GDM1 (cell line): ENCODE results near the gene PARK7.
A peak's percentile ranks its signal among the peaks of the same experiment; 100 is the strongest.
"Not testable (repeated sequence)": the region's sequence is repeated elsewhere in the genome, so short reads cannot be mapped to it uniquely, and the experiment has no call there.

Source experiments
- DNase-seq: peaks from one replicate; lab custom pipeline; 2025; lab: John Stamatoyannopoulos, UW

The PARK7 gene

DNA sequence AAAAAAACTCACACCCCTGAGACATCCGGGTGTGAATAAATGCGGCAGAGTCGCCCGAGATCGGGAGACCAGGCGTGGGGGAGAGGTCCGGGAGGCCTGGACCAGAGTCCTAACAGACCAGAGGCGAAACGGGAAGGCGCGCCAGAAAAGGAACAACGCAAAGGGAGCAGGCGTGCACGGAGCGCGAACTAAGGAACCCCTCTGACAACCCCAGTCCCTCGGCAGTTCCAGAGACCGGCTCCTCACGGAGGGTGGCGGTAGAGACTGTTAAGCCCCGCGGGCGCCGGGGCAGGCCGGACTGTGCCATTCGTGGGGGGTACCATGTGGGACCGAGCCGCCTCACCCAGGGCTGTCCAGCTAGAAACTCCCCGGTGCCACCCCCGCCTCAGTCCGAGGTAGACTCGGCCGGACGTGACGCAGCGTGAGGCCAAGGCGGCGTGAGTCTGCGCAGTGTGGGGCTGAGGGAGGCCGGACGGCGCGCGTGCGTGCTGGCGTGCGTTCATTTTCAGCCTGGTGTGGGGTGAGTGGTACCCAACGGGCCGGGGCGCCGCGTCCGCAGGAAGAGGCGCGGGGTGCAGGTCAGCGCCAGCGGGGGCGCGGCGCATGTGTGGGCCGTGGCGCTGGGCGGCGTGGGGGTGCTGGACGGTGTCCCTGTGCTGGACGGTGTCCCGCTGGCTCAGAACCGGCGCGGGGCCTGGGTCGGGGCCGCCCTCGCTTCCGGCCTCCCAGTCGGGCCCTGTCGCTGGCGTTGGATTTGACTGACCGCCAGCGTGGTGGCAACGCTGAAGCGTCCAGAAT lies at the start of gene PARK7:
Gene PARK7 (plus strand): TSS at position 496 of the 798 bp plus-strand sequence. CDS start 1,075 bp downstream, outside the sequence.
- peak; percentile 99 for DNase-seq

DNA sequence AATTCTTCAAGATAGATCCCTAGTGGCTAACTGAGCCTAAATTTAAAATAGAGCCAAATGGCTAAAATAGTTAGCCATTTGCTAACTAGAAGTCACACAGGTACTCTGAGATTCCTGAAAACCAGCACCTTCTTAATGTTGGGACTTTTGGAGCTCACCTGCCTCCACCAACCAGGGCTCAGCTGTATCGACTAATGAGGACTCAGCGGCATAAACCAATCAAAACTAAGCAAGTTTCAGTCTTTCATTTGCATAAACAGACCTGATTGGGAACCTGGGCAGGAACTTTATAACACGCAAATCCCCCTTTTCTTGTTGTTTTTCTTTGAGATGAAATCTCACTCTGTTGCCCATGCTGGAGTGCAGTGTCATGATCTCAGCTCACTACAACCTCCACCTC lies 49.4 kb upstream of the PARK7 start:
- DNase-seq: no peak

DNA sequence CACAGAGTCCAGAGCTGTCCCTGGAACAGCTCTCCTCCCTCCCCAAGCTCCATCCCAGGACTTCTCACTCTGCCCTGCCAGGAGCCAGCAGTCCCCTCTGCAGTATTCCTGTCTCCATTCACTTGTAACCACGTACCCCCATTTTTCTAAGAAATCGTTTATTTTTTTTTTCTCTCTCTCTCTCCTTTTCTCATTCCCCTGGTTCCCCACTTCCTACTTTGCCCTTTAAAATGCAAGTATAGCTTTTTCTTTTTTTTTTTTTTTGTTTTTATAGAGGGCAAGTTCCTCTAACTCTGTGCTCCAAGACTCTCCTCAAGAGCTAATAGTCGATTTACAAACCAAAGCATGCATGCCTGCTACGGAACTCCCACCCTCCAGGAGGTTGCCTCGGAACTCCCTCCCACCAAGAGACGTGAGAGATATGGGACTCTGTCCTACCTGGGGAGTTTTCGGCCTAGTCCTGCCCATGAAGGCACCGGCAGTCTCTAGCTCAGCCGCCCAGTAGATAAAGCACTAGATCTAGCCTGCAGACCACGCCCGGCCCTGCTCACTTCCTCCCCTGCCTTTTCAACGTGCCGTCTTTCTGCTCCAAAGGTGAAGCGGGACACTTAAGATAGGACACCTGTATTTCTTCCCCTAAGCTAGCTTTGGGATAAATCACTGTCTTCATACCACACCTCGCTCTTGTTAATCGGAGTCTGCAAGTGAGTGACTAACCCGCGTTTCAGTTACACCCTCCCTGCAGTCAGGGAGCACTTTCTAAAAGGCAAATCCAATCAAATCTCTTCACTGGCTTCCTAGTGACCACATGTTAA lies 48.6 kb upstream of the PARK7 start:
- no peak for DNase-seq

DNA sequence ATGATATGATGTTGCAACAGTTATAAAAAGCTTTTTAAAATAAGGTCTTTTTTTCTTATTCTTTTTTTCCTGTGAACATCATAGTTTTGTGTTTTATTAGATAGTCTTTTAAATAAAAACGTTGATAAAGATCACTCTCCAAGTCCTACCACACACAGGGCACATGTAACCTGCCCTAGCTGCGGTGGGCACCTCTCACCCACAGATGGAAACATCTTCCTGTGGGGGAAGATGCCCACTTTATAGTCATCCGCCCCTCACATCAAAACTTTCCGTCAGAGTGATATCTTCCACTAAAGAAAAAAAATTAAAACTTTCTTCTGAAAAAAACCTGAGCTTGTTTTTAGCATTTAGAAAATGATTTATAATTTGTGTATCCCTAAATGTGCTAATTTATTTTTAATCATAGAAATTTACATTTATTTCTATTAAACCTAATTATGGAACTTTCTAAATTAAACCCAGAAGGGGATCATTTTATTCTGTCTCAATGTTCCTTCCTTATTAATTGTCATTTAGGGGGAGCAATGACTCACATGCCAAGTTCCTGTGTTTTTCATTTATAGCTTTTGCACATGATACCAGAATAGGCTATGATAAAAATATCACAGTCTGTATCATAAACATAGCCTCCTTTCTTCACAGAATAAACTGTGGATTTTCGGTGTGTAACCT lies 45.5 kb upstream of the PARK7 start:
- no peak for DNase-seq

DNA sequence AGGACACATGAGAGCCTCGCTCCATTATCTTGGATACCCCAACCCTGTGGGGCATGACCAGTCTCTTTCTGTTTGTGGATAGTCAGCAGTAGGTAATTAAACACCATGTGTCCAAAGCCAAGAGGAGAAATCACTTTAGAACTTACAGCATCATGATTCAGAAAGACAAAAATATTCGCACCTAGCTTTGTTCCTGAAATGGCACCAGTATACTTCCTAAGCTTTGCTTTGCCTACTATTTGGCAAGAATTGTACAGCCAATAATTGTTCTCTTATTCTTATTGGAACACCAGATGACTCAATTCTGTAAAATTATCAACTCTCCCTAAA lies 45.0 kb upstream of the PARK7 start:
- DNase-seq: no peak

DNA sequence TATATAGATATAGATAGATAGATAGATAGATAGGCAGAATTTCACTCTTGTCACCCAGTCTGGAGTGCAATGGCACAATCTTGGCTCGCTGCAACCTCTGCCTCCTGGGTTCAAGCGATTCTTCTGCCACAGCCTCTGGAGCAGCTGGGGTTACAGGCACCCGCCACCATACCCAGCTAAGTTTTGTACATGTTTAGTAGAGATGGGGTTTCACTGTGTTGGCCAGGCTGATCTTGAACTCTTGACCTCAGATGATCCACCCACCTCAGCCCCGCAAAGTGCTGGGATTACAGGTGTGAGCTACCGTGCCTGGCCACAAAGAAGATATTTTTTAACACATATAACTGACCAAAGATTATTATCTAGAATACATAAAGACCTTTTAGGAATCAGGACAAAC lies 43.5 kb upstream of the PARK7 start:
- not testable (repeated sequence) for DNase-seq

DNA sequence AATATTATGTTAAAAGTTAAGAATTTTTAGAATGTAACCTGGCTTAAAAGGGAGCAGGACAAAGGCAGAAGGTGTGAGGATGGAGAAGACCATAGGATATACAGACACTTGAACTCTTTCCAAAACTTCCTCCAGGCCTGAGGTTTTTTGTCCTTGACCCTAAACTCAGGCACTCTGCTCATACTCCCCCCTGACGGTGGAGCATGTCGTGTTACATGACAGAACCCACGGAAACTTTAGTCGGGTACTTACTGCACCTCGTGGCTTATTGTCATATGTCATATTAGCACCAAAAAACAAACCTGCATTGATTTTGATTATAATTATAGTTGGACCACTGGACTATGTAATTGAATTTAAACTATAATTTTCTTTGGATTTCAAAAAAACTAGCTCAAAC lies 41.6 kb upstream of the PARK7 start:
- DNase-seq: no peak

DNA sequence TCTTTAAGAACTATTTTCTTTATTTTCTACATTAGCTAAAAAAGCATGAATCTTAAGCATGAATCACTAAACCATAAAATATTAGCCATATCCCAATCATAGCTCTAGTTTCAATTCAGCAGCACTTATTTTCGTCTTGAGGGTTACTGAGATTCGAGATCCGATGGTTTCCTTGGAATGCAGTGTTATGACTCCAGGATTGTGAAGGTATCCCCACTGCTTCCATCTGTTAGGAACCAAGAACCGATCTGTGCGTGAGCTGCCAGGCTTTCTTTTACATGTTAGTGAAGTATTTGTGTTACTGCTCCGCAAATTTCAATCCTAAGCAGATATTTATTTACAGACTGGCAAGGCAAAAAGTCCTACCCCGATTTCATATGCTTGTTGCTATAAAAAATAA lies 39.7 kb upstream of the PARK7 start:
- DNase-seq: no peak

DNA sequence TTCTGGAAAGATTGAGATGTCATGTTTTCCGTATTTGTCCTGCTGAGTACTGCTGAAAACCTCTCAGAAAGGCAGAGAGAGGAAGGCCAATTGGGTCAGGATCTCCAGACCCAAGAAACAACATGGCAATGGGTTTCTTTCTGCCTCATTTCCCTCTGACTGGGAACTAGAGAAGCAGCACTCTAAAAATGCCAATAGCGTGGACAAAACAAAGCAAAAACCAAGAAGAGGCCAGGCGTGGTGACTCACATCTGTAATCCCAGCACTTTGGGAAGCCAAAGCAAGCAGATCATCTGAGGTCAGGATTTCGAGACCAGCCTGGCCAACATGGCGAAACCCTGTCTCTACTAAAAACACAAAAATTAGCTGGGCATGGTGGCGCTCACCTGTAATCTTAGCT lies 39.2 kb upstream of the PARK7 start:
- DNase-seq: no peak

DNA sequence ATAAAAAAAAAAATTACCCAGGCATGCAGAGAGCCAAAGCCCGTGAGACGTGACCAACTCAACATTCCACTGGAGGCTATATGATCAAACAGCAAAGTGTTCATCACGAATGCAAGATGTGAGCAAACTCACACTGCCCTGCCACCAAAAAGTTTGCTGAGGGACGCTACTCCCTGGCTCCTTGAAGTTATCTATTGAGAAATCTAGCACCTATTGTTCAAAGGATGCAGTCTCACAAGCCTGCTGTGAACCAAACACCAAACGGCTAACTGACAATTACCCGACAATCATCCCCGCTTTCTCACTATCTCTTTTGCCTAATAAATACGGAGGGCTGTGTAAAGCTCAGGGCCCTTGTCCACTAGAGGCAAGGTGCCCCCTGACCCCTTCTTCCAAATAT lies 34.5 kb upstream of the PARK7 start:
- DNase-seq: not testable (repeated sequence)

DNA sequence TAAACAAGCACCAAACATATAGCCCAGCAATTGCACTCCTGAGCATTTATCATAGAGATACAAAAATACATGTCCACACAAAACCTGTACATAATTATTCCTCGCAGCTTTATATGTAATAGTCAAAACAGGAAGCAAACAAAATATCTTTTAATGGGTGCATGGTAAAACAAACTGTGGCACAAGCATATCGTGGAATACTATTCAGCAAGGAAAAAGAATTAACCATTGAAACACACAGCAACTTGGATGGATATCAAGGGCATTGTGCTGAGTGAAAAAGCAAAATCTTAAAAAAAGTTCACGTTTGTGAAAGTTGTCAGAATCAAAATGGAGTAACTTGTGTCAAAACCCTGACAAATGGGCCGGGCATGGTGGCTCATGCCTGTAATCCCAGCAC lies 33.3 kb upstream of the PARK7 start:
- no peak for DNase-seq

DNA sequence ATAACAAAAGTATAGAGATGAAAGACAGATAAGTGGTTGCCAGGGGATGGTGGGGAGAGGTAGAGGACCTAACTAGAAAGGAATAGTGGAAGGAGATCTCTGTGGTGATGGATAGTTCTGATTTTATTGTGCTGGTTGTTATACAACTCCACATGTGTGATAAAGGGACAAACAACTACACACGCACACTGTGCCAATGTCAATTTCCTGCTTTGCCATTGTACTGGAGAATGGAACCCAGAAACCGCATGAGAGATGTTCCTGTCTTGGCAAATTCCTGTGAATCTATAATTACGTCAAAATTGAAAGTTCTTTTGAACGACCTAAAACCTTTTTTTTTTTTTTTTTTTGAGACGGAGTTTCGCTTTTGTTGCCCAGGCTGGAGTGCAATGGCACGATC lies 31.9 kb upstream of the PARK7 start:
- DNase-seq: no peak

DNA sequence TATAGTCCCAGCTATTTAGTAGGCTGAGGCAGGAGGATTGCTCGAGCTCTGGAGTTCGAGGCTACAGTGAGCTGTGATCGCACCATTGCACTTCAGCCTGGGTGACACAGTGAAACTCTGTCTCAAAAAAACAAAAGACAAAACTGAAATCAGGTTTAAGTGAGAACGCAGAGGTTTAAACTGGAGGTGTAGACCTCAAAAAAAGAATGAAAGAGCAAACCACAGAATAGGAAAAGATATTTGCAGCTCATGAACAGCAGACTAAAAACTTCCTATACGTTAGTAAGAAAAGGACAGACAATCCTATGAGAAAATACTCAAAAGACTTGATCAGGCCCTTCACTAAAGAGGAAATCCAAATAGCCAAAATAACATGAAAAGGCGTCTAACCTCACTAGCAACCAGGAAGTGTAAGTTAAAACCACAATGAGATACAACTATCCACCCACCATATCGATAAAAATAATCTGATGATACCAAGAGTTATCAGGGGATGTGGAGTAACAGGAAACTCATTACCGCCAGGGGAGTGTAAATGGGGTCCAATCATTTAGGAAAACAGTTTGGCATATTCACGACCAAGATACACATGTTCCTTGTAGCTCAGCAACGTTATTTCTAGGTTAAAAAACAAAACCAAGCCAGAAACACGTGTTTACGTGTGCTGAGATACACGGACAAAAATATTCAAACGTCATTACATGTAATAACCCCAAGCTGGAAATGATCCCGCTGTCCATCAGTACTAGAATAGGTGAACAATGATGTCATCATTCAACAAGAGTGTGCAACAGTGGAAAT lies 30.7 kb upstream of the PARK7 start:
- no peak for DNase-seq

DNA sequence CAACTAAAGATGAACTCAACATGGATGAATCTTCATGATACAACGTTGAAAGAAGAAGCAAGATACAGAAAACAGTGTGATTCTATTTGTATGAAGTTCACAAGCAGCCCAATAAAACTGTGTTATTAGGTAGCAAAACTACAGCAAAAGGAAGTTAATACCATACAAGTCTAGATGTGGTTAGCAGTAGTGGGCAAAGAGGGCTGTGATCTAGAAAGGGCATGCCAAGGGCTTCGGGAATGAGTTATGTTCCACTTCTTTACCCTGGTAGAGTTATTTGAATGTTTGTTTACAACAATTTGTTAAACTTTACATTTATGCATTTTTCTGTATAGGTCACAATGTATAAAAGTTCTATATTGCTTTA lies 30.1 kb upstream of the PARK7 start:
- no peak for DNase-seq

DNA sequence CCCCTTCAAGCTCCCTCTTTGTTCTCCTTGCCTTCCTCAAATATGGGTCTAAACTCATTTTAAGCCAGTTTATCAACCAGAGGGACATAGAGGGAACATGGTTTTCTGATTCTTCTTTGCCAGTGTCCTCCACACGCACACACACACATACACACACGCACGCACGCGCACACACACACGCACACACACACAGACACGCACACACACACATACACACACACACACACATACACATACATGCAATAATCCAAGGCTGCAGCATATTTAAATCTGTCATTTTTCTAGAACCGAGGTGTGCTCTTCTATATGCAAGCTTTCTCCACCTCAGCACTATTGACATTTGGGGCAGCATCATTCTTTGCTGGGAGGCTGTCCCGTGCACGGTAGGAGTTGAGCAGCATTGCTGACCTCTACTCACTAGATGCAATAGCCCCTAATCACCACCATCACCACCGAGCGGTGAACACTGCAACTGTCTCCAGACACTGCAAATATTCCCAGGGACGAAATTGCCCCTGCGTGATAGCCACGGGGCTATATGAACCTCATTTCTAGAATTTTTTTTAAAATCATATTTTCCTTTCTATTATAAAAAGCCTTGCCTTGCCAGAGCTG lies 28.9 kb upstream of the PARK7 start:
- no peak for DNase-seq

DNA sequence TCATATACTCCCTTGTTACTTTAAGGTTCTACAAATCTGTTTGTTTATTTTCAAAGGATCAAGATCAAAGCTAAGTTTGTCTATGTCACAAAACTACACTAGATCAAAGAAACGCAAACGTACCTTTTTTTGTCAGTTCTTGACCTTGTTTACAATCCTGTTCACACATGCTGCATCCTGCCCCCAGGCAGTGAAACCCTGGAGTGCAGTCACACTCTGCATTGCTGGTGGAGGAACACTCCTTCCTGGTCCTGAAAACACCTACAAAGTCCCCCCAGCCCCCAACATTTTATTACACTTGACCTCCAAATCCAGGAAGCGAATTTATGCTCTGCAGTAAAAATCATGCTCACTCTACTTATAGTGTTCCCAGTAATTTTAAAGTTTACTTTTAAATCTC lies 23.4 kb upstream of the PARK7 start:
- no peak for DNase-seq

DNA sequence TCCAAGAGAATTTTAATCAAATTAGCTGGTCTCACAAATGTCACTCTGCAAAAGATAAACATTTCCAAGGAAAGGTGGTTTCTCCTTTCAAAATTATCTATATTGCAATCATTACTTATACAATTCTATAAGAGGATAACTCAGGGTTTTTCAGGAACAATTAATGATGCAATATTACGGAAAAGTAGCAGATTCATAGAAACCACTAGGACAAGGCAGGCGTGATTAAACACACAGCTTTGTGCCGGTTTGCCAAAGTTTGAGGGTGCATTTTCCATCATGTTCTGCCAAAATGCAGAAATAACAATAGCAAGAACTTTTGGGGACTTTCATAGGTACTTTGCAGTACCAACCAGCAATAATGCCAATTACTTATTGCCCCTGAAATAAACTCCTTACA lies 21.5 kb upstream of the PARK7 start:
- DNase-seq: no peak

DNA sequence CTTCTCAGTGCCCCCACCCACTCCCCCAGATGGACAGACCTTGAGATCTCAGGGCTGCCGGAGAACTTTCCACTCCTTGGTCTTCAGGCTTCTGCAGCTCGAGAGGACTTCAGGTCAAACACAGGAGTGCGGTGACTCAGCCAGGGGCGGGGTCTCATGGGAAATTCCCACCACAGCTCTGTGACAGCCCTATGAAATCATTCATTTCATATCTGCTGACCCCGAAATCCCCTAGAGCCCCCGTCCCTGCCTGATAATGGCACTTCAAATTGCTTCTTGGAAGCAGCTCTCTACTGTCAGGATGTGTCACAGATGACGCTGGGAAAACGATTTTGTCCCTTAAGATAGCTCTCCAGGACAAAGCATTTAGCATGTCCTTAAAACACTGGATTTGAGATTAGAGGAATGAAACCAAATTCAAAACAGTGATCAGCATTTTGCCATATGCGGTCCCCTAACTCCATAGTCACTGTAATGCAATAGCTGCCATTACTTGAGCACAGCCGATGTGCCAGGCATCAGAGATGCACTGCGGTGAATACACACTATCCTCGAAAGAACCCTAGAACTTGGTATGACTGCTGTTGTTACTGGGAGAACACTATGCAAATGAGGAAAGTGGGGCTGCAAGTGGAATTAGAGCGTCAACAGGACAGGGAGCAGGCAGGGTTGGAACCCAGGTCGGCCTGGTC lies 20.6 kb upstream of the PARK7 start, which contains the start of gene TNFRSF9:
Gene TNFRSF9 (minus strand): TSS at position 95 of the 692 bp plus-strand sequence. CDS start 845 bp downstream, outside the sequence.
- DNase-seq: no peak

DNA sequence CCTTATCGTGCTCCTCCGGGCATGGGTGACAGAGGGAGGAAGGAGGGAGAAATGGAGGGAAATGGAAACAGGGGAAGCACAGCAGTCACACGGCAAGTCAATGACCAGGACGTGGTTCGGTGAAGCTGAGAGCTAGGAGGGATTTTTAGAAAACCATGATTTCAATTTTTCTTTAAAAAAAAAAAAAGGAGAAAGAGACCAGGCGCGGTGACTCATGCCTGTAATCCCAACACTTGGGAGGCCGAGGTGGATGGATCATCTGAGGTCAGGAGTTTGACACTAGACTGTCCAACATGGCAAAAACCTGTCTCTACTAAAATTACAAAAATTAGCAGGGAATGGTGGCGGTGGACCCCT lies 20.1 kb upstream of the PARK7 start:
- DNase-seq: no peak

DNA sequence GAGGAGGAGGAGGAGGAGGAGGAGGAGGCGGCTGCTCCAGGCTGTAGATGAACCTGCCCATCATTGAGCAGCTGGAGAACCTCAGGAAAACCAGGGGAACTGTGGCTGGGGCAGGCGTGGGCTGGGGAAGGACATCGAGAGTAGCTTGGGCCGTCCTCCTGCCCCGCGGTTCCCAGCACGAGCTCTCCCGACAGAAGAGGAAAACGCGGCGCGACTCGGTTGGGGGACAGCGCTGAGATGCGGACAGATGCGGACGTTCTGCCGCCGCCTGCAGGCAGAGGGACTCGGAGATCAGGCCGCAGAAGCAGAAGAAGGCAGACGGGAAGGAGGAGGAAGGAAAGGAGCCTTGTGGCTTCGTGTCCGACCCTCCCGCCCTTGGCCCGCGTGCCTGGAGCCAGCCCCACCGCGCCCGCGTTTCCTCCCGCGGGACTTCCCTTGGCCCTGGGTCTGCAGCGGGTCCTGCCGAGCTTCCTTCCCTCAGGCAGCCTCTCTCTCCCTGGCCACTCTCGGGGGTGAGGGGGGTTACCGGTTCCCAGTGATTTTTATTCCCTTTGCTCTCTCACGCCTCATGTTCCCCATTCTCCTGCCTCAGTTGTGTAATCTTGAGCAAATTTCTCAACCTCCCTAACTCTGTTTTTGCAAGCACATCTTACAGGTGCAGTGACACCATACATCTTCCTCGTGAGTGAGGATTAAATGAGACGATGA lies 19.1 kb upstream of the PARK7 start:
- peak; percentile 64 for DNase-seq
